GM19193 (cell line): Measurements from ENCODE around the gene LRRC3B.

Experiments
- POLR2A ChIP-seq: IDR thresholded peaks from 4 replicates; pipeline ENCODE4 v1.6.1; 2011; ENCODE audit not compliant: insufficient read depth, insufficient read length; ENCODE audit errors: extremely low read depth

The LRRC3B gene

DNA sequence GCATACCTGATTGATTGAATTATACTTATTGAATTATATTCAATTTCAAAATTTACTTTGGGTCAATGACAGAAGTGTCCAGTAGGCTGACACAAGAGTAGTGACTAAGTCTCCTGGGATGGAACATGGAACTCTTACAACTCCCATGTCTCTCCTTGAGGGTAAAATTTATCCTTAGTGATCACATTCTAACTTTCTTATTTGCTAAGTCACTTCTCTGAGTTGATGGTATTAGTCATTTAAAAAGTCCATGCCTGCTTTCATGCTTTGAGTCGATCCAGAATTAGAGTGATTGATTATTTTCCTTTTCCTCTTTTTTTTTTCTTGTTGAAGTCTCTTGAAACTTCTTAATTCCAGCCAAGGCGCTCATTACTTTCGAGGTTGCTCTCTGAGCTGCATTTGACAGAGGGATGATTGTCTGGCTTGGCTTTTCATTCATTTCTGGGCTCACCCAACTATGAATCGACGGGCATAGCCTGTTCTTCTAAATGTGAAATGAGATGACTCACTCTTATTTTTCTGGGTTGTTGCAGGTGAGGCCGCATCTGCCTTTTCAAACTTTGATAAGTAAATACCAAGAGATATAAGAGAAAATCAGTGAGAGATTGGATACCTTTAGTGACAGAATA, 34.9 kb downstream of the LRRC3B start:
- no peak for TF ChIP-seq POLR2A

DNA sequence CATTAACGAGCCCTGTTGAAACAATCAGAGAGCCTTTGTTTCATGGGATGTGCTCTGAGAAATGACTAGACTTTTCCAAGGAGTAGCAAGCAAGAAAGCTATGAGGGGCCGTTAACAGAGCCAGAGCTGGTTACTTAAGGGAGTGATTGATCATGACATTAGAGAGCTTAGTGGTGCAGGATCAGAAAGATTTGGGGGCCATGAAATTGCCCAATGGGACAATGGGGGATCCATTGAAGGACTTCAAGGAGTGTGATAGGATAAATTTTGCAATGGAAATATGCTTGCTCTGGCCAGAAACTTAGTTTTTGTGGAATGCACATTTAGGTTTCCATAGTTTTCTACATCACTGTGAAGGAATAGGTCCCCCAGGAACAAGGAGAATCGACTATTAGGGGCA, 45.6 kb downstream of the LRRC3B start:
- TF ChIP-seq POLR2A = no peak

DNA sequence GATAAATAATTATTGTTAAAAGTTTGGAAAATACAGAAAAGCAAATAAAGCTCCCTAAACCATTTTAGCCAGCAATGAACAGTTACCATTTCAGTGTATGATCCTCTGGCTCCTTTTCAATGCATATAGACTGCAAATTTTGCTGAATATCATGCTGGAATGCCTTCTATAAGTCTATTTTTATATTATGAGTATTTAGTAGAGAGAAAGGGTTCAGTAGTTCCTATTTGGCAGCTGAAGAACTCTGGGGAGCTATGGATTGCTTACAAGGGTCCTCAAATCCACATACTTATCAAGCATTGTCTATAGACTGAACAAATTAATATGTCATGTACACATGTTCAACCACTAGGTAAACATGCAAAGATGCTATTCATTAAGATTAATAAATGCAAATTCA, 46.1 kb downstream of the LRRC3B start:
- TF ChIP-seq POLR2A = no peak

DNA sequence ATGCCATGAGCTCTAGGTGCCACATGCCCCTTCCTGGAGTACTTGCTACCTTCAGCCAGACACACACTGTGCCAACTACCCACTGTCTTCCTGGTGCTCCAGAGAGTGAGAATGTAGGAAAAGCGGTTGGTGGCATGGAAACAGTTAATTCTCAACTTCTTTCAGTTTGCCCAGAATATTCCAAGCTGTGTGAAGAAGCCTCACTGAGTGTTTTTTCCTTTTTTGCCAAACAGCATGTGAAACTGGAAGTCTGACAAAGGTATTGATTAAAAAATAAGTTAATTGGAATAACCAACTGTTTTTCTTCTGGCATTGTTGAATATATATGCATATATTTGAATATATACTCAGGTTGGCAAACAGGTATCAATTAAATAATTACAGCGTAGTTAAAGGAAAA, 52.8 kb downstream of the LRRC3B start:
- no peak for TF ChIP-seq POLR2A

DNA sequence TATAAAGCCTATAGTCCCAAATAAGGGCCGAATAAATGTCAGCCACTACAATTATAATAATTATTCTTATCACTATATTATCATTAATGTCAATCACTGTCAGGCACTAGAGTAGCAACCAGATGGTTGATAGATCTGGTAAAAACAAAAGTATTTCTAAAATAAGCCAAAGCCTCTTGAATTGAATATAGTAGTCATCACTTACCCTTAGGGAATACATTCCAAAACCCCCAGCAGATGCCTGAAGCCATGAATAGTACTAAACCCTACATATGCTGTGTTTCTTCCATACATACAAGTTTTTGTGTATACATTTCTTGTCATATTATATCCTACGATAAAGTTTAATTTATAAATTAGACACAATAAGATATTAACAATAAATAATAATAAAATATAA, 59.1 kb downstream of the LRRC3B start:
- no peak for TF ChIP-seq POLR2A

DNA sequence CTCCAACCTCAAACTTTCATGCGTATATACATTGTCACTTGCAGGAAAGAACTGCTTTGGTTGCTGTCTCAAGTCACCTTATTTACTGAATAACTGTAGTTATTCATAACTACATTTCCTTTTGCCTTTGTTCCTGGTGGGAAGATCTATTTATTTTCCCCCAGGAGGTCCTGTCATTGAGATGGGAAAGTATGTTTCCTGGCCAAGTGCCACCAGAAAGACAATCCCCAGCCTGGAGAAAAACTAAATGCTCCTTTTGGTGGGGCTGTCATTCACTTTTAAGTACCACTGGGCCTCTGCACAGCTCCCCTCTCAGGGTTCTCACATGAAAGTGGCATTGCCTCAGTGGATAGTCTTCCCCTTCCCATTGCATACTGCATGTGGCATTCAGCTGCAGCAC, 59.8 kb downstream of the LRRC3B start:
- no peak for TF ChIP-seq POLR2A

DNA sequence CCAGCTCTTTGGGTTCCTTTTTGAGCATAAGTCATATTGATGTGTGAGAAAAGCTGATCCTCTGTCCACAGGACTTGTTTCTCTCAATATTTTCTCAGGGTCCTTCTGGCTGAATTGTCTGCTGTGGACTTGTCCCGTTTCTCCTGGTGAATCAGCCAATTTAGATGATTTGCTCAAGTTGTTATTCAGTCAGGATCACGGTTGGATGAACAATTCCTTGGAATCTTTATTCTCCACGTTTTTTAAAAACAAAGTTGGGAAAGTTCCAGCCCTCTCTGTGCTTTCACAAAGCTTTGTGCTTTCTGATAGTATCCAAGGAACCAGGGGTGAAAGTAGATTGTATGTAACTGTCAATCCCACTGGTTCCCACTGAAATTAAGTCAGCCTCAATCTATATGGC, 61.3 kb downstream of the LRRC3B start:
- TF ChIP-seq POLR2A = no peak

DNA sequence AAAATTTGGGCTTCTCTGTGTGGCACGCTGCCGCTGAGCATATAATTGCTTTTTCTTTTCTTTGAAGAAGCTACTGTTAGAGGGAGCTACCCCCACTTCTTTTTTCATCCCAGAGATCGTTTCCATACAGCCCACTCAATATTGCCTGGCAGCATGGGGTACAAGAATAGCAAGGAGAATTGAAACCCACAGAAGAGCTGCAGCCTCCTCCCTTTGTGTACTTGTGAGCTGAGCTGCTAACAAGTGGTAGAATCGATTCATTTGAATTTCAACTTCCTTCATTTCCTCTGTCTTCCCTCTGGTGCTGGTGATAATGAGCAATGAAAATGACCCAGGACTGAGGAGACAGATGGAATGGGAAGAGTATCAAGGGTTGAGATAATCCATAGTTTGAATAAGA, 64.9 kb downstream of the LRRC3B start:
- TF ChIP-seq POLR2A = no peak

DNA sequence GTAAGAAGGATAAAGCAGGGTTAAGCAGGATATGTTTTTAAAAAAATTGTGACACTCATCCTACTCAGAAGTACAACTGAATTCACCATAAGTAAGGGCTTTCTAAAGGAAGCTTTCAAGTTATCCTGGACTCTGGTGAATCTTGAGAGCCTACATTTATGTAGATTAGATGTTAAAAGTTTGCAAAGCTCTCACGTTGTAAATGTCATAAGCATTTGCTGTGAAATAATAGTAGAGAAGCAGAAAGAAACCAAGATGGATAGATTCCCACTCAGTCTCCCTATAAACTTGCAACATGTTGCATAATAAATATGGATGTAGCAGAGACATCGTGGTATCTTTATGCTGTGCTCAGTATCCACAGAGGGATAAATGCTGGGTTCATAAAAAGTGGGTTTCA, 77.0 kb downstream of the LRRC3B start:
- no peak for TF ChIP-seq POLR2A

DNA sequence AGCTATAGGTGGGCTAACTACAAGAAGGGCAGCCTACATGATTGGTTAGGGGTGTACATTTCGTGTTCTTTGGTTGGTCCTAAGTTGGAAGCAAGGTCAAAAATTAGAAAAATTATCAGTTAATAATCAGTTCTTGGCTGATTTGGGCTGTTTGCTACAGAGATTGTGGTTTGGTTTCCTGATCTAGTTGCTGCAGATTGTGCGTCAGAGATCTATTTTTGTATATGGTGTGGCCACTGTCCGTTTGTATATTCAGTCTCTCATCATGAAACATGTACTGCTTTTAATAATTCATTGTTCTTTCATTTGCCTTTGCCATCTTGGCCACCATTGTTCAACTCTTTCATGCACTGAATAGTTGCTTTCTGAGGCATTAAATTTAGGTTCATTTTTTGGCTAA, 80.9 kb downstream of the LRRC3B start:
- TF ChIP-seq POLR2A = no peak

DNA sequence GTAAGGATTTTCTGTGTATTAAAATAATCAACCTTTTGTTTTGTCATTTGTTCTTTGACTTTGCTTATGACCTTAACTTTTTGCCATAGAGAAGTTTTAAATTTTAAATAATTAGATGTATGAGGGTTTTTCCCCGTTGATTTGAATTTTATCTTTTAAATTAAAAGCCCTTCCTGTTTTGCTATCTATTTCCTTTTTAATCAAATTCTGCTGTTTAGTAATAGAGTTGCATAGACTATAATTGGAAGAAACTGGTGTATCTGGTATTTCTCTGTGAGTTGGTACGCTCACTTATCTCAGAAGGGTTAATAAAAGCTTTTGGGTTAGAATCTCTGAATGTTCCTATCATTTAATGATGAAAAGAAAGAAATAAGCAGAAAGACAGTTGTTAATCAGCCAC, 82.2 kb downstream of the LRRC3B start:
- no peak for TF ChIP-seq POLR2A

DNA sequence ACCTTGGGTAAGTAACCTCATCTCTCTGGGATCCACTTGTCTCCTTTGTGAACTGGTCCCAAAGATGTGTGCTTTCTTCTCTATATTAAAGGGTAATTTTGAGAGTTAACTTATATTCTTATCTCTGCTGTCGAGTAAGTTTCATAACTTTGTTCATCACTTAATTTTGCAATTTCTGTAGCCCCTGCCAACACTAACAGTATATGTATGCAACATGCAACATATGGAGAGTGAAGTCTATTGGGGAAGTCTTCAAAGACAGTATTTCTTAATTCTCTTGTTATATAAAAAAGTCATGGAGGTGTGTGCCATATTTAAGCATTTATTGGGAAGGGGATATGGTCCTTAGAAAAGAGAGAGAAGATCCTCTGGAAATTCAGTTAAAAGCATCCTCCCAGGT, 85.9 kb downstream of the LRRC3B start:
- TF ChIP-seq POLR2A = no peak

DNA sequence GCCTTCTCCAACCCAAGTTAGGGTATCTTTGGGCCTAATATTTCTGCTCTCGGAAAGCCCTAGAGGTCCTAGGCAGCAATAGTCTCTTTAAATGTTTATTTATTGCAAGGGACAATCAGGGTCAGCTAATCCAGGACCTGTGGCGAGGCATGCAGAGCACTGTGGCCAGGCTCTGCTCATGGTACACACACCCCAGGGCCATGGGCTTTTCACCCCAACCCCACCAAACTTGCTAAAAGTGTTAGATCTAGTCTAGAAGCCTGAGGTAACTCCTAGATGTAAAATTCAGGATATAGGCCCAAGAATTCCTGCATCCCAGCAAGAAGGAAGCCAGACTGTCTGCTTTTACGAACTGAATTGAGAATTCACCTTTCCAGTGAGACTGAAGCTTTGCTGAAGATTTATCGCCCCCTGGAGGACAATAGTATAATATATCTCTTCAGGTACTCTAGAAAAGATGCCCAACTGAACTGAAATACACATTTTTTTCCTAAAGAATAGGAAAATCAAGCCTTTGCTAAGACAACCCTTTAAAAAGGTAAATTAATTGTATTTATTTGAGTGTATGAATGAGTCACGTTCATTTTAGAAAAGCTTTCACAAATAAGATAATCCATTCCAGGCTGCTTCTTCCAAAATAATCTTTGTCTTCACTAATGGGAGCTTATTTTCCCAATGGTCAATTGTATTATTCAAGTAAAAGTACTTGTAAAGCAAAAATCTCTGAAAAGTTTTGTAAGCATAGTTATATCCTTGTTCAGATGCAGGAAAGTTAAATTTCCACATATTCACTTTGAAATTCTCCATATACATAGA, 89.8 kb downstream of the LRRC3B start:
- no peak for TF ChIP-seq POLR2A

DNA sequence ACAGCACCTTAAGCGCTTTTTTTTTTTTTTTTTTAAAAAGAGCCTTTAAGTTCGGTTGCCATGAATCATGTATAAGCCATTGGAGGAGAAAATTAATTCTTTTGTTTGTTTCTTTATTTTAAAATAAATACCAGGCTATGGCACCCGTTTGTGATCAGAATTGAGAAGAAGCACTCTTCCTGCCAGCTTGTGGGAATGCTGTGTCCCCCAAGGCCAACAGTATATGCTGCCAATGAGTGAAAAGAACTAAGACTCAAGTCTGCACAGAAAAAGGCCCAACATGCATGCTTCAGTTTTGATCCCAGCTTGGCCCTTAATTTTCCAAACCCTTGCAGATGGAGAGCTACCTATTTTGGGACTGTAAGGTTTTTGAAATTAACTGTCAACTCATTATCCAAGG, 90.5 kb downstream of the LRRC3B start:
- no peak for TF ChIP-seq POLR2A

DNA sequence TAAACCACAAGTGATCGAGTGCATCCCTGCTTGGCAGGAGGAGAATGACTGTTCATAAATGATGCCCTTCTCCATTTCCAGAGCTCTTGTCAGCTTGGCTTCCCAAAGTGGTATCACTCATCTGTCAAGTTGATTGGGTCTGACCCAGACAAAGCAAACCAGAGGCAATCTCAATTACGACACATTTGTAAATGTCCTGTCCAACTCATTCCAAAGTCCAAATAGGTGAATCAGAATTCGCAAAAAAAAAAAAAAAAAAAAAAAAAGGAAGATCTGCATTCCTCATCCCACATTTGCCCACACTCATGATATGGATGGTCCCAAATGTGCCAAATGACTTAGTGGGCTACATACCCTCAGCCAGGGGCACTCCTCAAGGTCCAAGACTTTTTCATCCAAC, 91.9 kb downstream of the LRRC3B start:
- TF ChIP-seq POLR2A = no peak

DNA sequence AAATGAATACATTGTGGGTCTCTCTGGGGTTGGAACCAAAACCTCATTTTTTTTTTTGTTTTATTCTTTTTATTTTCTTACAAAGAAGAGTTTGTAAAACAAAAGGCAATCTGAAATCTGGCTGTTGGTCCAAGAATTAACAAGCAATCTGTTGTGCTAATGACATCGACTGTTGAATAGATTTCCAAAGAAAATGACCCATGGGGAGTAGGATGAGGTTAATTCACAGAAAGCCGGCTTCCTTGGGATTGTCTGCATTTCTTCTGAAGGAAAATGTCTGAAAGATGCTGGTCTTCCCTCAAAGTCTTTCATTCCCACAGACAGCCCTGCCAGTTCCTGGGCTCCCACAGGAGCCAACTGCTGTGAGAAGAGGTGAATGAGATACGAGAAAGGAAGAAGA, 92.9 kb downstream of the LRRC3B start:
- TF ChIP-seq POLR2A = no peak
